Measurements from ENCODE around the gene NKX1-2. TPM values are rescaled to one million over a fixed set of nuclear protein-coding genes. Genes with fewer than 3 reads are reported as not detected.

NKX1-2 gene
- total RNA-seq, 6 donors from 2014 or later, result 0.09 TPM; not detected in 5

- ATAC-seq (ENCODE audit: low FRiP score in 2 of 2), result no peak
- WGBS, 2 donors, result 30 to 78% methylated on average over 2 to 11 of the region's 11 CpGs
- Histone ChIP-seq H3K36me3 (no peaks in the 10 kb centered on the region), H3K9me3 (no peaks in the 10 kb centered on the region), H3K4me3 (no peak overlapping the region), H3K4me1 (no peaks in the 10 kb centered on the region), H3K27me3 (no peaks in the 10 kb centered on the region), H3K27ac (no peak overlapping the region)
- DNase-seq, result peak in 1 of 2 donors; percentile 30
- TF ChIP-seq EP300 (IDR thresholded peaks at IDR 0.05) (no peak), POLR2AphosphoS5 (IDR thresholded peaks at IDR 0.05) (no peak), POLR2A (IDR thresholded peaks at IDR 0.05) (no peak)
Observed at GRCh38 chr10:124477614-124478363, 28.0 kb upstream of the NKX1-2 start.

DNA sequence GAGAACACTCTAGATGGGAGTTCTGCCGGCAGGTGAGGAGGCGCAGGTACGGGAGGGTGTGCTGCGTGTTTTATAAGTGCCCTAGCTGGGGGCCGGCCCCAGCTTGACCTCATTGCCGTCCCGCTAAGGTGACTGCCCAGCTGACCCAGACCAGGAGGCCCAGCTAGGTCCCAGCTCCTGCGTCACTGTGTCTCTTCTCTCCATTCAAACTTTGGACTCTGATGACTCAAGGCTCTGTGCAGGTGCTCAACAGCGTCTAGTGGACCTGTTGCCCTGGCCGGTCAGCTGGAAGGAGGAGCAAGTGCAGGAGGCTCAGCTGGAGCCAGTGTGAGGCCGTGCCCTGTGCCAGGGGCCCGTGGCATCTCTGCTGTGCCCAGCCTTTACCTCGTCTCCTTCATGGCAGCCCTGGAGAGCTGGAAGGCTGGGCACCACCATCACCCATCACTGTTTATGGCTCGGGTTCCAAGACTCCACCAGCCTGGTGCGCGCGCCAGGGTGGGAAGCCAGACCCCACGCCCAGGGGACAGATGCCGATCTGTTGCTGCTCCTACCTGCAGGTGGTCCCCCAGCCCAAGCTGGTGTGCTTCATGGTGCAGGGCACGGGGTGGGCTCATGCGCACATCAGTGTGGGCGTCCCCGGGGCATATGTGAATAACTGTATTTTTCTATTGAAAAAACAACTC is 26.3 kb upstream of the NKX1-2 start:
- Histone ChIP-seq H3K36me3 (no peaks in the 10 kb centered on the region), H3K27me3 (no peaks in the 10 kb centered on the region), H3K4me3 (no peak overlapping the region), H3K4me1 (no peaks in the 10 kb centered on the region), H3K9me3 (no peaks in the 10 kb centered on the region), H3K27ac (no peak overlapping the region)
- 88 to 97% methylated on average over 21 to 23 of the region's 23 CpGs for WGBS, 2 donors
- DNase-seq, result peak in 1 of 2 donors; percentile 53
- TF ChIP-seq EP300 (IDR thresholded peaks at IDR 0.05) (no peak), POLR2AphosphoS5 (IDR thresholded peaks at IDR 0.05) (no peak), POLR2A (IDR thresholded peaks at IDR 0.05) (no peak)
- TF ChIP-seq, protein P1, sequence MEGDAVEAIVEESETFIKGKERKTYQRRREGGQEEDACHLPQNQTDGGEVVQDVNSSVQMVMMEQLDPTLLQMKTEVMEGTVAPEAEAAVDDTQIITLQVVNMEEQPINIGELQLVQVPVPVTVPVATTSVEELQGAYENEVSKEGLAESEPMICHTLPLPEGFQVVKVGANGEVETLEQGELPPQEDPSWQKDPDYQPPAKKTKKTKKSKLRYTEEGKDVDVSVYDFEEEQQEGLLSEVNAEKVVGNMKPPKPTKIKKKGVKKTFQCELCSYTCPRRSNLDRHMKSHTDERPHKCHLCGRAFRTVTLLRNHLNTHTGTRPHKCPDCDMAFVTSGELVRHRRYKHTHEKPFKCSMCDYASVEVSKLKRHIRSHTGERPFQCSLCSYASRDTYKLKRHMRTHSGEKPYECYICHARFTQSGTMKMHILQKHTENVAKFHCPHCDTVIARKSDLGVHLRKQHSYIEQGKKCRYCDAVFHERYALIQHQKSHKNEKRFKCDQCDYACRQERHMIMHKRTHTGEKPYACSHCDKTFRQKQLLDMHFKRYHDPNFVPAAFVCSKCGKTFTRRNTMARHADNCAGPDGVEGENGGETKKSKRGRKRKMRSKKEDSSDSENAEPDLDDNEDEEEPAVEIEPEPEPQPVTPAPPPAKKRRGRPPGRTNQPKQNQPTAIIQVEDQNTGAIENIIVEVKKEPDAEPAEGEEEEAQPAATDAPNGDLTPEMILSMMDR (IDR thresholded peaks at IDR 0.05), result no peak
- peak in 1 of 2 donors; percentile 54 for ATAC-seq (ENCODE audit: low FRiP score in 2 of 2)

DNA sequence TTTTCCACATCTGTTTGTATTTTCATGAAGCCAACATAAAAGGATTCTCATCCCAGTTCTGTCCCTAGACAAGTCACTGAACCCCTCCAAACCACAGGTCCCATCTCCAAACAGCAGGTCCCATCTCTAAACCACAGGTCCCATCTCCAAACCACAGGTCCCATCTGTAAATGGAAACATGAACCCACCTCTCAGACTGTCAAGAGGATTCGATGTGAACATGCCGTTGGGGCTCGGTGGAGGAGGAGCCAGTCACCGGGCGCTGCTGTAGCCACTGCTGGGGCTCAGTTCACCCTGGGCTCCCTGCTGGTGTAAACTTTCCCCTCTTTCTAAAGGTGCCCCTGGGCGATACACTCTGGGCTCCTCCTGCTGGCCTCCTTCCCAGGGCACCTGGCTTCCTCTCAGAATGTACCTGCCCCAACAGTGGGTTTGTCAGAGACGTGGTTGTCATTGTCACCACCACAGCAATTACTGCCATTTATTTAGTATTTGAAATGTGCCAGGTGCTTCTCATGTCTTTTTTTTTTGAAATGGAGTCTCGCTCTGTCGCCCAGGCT is 24.8 kb upstream of the NKX1-2 start:
- Histone ChIP-seq H3K36me3 (no peaks in the 10 kb centered on the region), H3K4me3 (no peak overlapping the region), H3K4me1 (no peaks in the 10 kb centered on the region), H3K27me3 (no peaks in the 10 kb centered on the region), H3K9me3 (no peaks in the 10 kb centered on the region), H3K27ac (no peak overlapping the region)
- ATAC-seq (ENCODE audit: low FRiP score in 2 of 2), result no peak
- no peak for DNase-seq
- 73 to 88% methylated on average over 4 to 9 of the region's 9 CpGs for whole genome bisulfite sequencing, 2 donors
- TF ChIP-seq EP300 (IDR thresholded peaks at IDR 0.05), result no peak
- TF ChIP-seq POLR2AphosphoS5 (IDR thresholded peaks at IDR 0.05), result no peak
- TF ChIP-seq, protein P1 (IDR thresholded peaks at IDR 0.05), result no peak
- no peak for TF ChIP-seq POLR2A (IDR thresholded peaks at IDR 0.05)

GRCh38 chr10:124473070-124473469 is 23.2 kb upstream of the NKX1-2 start:
- TF ChIP-seq EP300 (IDR thresholded peaks at IDR 0.05), result no peak
- TF ChIP-seq POLR2AphosphoS5 (IDR thresholded peaks at IDR 0.05), result no peak
- TF ChIP-seq, protein P1 (IDR thresholded peaks at IDR 0.05), result no peak
- no peak for TF ChIP-seq POLR2A (IDR thresholded peaks at IDR 0.05)
- Histone ChIP-seq H3K4me3 (no peak overlapping the region), H3K9me3 (no peaks in the 10 kb centered on the region), H3K4me1 (no peaks in the 10 kb centered on the region), H3K36me3 (no peaks in the 10 kb centered on the region), H3K27me3 (no peaks in the 10 kb centered on the region), H3K27ac (no peak overlapping the region)
- no peak for ATAC-seq (ENCODE audit: low FRiP score in 2 of 2)
- 51% methylated on average over 3 of the region's 3 CpGs; no CpG with 5 or more reads in 1 of the 2 donors for WGBS, 2 donors
- no peak for DNase-seq

DNA sequence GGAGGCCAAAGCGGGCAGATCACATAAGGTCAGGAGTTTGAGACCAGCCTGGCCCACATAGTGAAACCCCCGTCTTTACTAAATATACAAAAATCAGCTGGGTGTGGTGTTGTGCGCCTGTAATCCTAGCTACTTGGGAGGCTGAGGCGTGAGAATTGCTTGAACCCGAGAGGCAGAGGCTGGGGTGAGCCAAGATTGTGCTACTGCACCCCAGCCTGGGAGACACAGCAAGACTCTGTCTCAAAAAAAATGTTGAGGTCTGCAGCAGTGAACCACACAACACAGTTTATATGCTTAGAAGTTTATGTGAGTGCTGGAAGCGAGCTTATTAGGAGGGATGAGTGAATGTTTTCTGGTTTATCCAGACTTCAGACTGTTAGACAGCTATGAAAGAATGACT is 22.2 kb upstream of the NKX1-2 start:
- Histone ChIP-seq H3K27me3 (no peaks in the 10 kb centered on the region), H3K4me3 (no peak overlapping the region), H3K4me1 (no peaks in the 10 kb centered on the region), H3K27ac (no peak overlapping the region), H3K9me3 (no peaks in the 10 kb centered on the region), H3K36me3 (no peaks in the 10 kb centered on the region)
- 91% methylated on average over 6 of the region's 6 CpGs for WGBS, 2 donors
- no peak for TF ChIP-seq POLR2A (IDR thresholded peaks at IDR 0.05)
- TF ChIP-seq, protein P1 (IDR thresholded peaks at IDR 0.05), result no peak
- TF ChIP-seq POLR2AphosphoS5 (IDR thresholded peaks at IDR 0.05), result no peak
- TF ChIP-seq EP300 (IDR thresholded peaks at IDR 0.05), result no peak
- no peak for DNase-seq
- no peak for ATAC-seq (ENCODE audit: low FRiP score in 2 of 2)

All from upper lobe of left lung (tissue), 6 donors.